Trophoblast cell (in vitro differentiated cells and primary cell): ENCODE data around the gene XRN2.
A peak's percentile ranks its signal among the peaks of the same experiment; 100 is the strongest.
"Not testable (repeated sequence)": the region's sequence is repeated elsewhere in the genome, so short reads cannot be mapped to it uniquely, and the experiment has no call there.

Experiments used
- DNase-seq, 2 donors: peaks; one replicate each; pipeline ENCODE4 v3.0.0-alpha.2; 2016
- H2AFZ ChIP-seq: 2 replicates; pipeline ENCODE4 v1.6.1; 2013; ENCODE audit warnings: low read length, moderate library complexity, mild to moderate bottlenecking; ENCODE audit not compliant: insufficient read depth, poor library complexity
- H2AK5ac ChIP-seq: 2 replicates; pipeline ENCODE4 v1.6.1; 2013; ENCODE audit warnings: mild to moderate bottlenecking, low read length
- H2BK120ac ChIP-seq: 2 replicates; pipeline ENCODE4 v1.6.1; 2013; ENCODE audit warnings: low read length, mild to moderate bottlenecking, moderate library complexity; ENCODE audit not compliant: insufficient read depth, poor library complexity
- H2BK12ac ChIP-seq: 2 replicates; pipeline ENCODE4 v1.6.1; 2013; ENCODE audit warnings: mild to moderate bottlenecking, low read length, moderate library complexity
- H2BK5ac ChIP-seq: 2 replicates; pipeline ENCODE4 v1.6.1; 2013; ENCODE audit warnings: low read length, low read depth, moderate library complexity, mild to moderate bottlenecking; ENCODE audit not compliant: poor library complexity
- H3K14ac ChIP-seq: 2 replicates; pipeline ENCODE4 v1.6.1; 2013; ENCODE audit warnings: mild to moderate bottlenecking, low read length
- H3K18ac ChIP-seq: 2 replicates; pipeline ENCODE4 v1.6.1; 2013; ENCODE audit warnings: mild to moderate bottlenecking, low read length
- H3K23ac ChIP-seq: 2 replicates; pipeline ENCODE4 v1.6.1; 2013; ENCODE audit warnings: low read length
- H3K27ac ChIP-seq: 2 replicates; pipeline ENCODE4 v1.5.1; 2013; ENCODE audit warnings: low read depth, mild to moderate bottlenecking, inconsistent platforms, low read length, moderate library complexity
- H3K27me3 ChIP-seq: 2 replicates; pipeline ENCODE4 v1.6.1; 2013; ENCODE audit warnings: inconsistent platforms, mild to moderate bottlenecking, low read length, moderate library complexity; ENCODE audit not compliant: insufficient read depth
- H3K36me3 ChIP-seq, 2 experiments: 1 replicate in 1 of 2; 2 replicates in 1 of 2; pipeline ENCODE4 v1.6.1; 2013; ENCODE audit warnings: low read length in 2 of 2, mild to moderate bottlenecking in 2 of 2, moderate library complexity in 1 of 2; ENCODE audit not compliant: insufficient read depth in 2 of 2, control insufficient read depth in 1 of 2
- H3K4ac ChIP-seq: 2 replicates; pipeline ENCODE4 v1.6.1; 2013; ENCODE audit warnings: low read depth, mild to moderate bottlenecking, low read length, moderate library complexity
- H3K4me1 ChIP-seq, 2 experiments: 1 replicate in 1 of 2; 2 replicates in 1 of 2; pipeline ENCODE4 v1.6.1; 2013; ENCODE audit warnings: low read length in 2 of 2, mild to moderate bottlenecking in 2 of 2, moderate library complexity in 1 of 2; ENCODE audit not compliant: insufficient read depth in 2 of 2, control insufficient read depth in 1 of 2
- H3K4me2 ChIP-seq: 2 replicates; pipeline ENCODE4 v1.6.1; 2013; ENCODE audit warnings: inconsistent platforms, mild to moderate bottlenecking, low read length, moderate library complexity
- H3K4me3 ChIP-seq: 2 replicates; pipeline ENCODE4 v1.5.1; 2013; ENCODE audit warnings: mild to moderate bottlenecking, low read depth, low read length, inconsistent platforms
- H3K79me1 ChIP-seq: one replicate; pipeline ENCODE4 v1.6.1; 2013; ENCODE audit warnings: low read length
- H3K79me2 ChIP-seq: 2 replicates; pipeline ENCODE4 v1.6.1; 2013; ENCODE audit warnings: low read length, mild to moderate bottlenecking; ENCODE audit not compliant: control insufficient read depth, insufficient read depth, poor library complexity
- H3K9ac ChIP-seq: 2 replicates; pipeline ENCODE4 v1.6.1; 2013; ENCODE audit warnings: mild to moderate bottlenecking, low read length
- H3K9me3 ChIP-seq: 2 replicates; pipeline ENCODE4 v1.6.1; 2013; ENCODE audit warnings: low read depth, mild to moderate bottlenecking, control low read depth, inconsistent platforms, low read length; ENCODE audit not compliant: insufficient read depth
- H4K12ac ChIP-seq: 2 replicates; pipeline ENCODE4 v1.6.1; 2013; ENCODE audit warnings: low read depth, mild to moderate bottlenecking, low read length, moderate library complexity
- H4K8ac ChIP-seq: 2 replicates; pipeline ENCODE4 v1.6.1; 2013; ENCODE audit warnings: low read depth, mild to moderate bottlenecking, low read length, moderate library complexity
- H4K91ac ChIP-seq: one replicate; pipeline ENCODE4 v1.6.1; 2013; ENCODE audit warnings: low read depth, mild to moderate bottlenecking, low read length, moderate library complexity
- WGBS: extraction: QIAGEN DNeasy Blood & Tissue Kit; methylation state at CpG from one replicate; pipeline ENCODE4 v1.1.7; 2013; ENCODE audit warnings: missing lambda C conversion rate; ENCODE audit not compliant: insufficient read length, insufficient coverage; ENCODE audit errors: extremely low coverage; 5-methylcytosine and 5-hydroxymethylcytosine counted together

XRN2 gene

DNA sequence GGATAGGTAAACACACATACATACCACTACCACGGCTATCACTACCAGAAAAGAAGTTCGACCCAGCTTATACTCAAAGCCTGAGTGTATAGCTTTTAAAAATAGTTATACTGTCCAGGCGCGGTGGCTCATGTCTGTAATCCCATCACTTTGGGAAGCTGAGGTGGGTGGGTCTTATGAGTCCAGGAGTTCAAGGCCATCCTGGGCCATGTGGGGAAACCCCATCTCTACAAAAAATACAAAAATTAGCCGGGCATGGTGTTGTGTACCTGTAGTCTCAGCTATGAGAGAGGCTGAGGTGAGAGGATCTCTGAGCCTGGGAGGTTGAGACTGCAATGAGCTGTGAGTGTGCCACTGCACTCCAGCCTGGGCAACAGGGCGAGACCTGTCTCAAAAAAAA, 61.3 kb downstream of the XRN2 start:
- H3K4ac ChIP-seq: no peak overlapping the region
- no peak overlapping the region for H3K4me3 ChIP-seq
- no peak overlapping the region for H2AFZ ChIP-seq
- H2AK5ac ChIP-seq: no peak overlapping the region
- H4K8ac ChIP-seq: no peak overlapping the region
- H3K36me3 ChIP-seq: peaks cover 11 to 19% of the 10 kb centered on the region in 2 experiments
- H4K12ac ChIP-seq: no peak overlapping the region
- H3K23ac ChIP-seq: no peak overlapping the region
- H2BK12ac ChIP-seq: no peak overlapping the region
- no peak overlapping the region for H3K14ac ChIP-seq
- H3K79me2 ChIP-seq: no peaks in the 10 kb centered on the region
- no peak overlapping the region for H3K27ac ChIP-seq
- H2BK120ac ChIP-seq: no peak overlapping the region
- H3K4me1 ChIP-seq: no peaks in the 10 kb centered on the region
- DNase-seq: no peak
- H3K18ac ChIP-seq: no peak overlapping the region
- no peak overlapping the region for H3K9ac ChIP-seq
- H3K4me2 ChIP-seq: no peak overlapping the region
- no CpG with 5 or more reads among the region's 6 CpGs for WGBS
- no peak overlapping the region for H2BK5ac ChIP-seq
- H3K27me3 ChIP-seq: no peaks in the 10 kb centered on the region
- no peaks in the 10 kb centered on the region for H3K79me1 ChIP-seq
- no peaks in the 10 kb centered on the region for H3K9me3 ChIP-seq
- no peak overlapping the region for H4K91ac ChIP-seq

DNA sequence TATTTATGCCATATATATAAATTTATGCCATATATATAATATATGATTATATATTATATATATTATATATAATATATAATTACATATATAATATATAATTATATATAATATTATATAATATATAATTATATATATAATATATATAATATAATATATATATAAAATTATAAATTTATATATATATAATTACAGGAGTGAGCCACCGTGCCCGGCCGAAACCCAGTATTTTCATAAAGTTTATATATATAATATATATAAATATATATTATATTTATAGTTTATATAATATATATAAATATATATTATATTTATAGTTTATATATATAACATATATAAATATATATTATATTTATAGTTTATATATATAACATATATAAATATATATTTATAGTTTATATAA, 62.6 kb downstream of the XRN2 start:
- H3K4me3 ChIP-seq: no peak overlapping the region
- no peak overlapping the region for H2AFZ ChIP-seq
- no peak overlapping the region for H3K14ac ChIP-seq
- no CpG with 5 or more reads among the region's 3 CpGs for WGBS
- no peak overlapping the region for H4K12ac ChIP-seq
- no peak overlapping the region for H2BK120ac ChIP-seq
- H2AK5ac ChIP-seq: no peak overlapping the region
- no peaks in the 10 kb centered on the region for H3K4me1 ChIP-seq
- H3K4ac ChIP-seq: no peak overlapping the region
- no peak overlapping the region for H4K91ac ChIP-seq
- no peak overlapping the region for H3K27ac ChIP-seq
- DNase-seq: no peak
- H2BK12ac ChIP-seq: no peak overlapping the region
- H3K79me2 ChIP-seq: no peaks in the 10 kb centered on the region
- no peak overlapping the region for H2BK5ac ChIP-seq
- H3K36me3 ChIP-seq: peaks cover 9 to 17% of the 10 kb centered on the region in 2 experiments
- H3K23ac ChIP-seq: no peak overlapping the region
- H3K9ac ChIP-seq: no peak overlapping the region
- H4K8ac ChIP-seq: no peak overlapping the region
- H3K79me1 ChIP-seq: no peaks in the 10 kb centered on the region
- H3K18ac ChIP-seq: no peak overlapping the region
- no peak overlapping the region for H3K4me2 ChIP-seq
- H3K27me3 ChIP-seq: no peaks in the 10 kb centered on the region
- no peaks in the 10 kb centered on the region for H3K9me3 ChIP-seq

DNA sequence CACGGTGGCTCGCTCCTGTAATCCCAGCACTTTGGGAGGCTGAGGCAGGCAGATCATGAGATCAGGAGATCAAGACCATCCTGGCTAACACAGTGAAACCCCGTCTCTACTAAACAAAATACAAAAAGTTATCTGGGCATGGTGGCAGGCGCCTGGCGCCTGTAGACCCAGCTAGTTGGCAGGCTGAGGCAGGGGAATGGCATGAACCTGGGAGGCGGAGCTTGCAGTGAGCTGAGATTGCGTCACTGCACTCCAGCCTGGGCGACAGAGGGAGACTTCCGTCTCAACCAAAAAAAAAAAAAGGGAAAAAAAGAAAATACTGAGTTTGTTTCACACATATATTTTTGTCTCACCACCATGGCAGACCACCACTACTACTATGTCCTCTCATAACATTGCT, 63.1 kb downstream of the XRN2 start:
- not testable (repeated sequence) for H3K4ac ChIP-seq, H2BK5ac ChIP-seq, H3K4me1 ChIP-seq, H3K9me3 ChIP-seq, H4K91ac ChIP-seq, H2AFZ ChIP-seq, H2BK120ac ChIP-seq, H3K4me2 ChIP-seq, H3K9ac ChIP-seq, H3K27ac ChIP-seq, H2BK12ac ChIP-seq, H3K79me2 ChIP-seq, H2AK5ac ChIP-seq, H3K14ac ChIP-seq, H4K8ac ChIP-seq, H3K18ac ChIP-seq, H3K23ac ChIP-seq, H3K4me3 ChIP-seq, H3K27me3 ChIP-seq, H4K12ac ChIP-seq, H3K79me1 ChIP-seq
- no CpG with 5 or more reads among the region's 9 CpGs for WGBS
- DNase-seq: peak; percentile 14 to 45
- H3K36me3 ChIP-seq: peaks cover 9 to 17% of the 10 kb centered on the region in 2 experiments

DNA sequence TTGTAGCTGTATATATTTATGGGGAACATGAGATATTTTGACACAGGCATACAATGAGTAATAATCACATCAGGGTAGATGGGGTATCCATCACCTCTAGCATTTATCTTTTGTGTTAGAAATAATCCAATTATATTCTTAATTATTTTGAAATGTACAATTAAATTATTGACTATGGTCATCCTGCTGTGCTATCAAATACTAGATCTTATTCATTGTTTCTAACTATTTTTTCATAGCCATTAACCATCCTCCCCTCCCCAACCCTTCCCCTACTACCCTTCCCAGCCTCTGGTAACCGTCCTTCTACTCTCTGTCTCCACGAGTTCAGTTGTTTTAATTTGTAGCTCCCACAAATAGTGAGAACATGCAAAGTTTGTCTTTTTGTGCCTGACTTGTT, 65.7 kb downstream of the XRN2 start:
- no peak for DNase-seq
- Histone ChIP-seq H3K27me3 (no peaks in the 10 kb centered on the region), H4K12ac (no peak overlapping the region), H3K14ac (no peak overlapping the region), H3K4me1 (no peaks in the 10 kb centered on the region), H3K27ac (no peak overlapping the region), H2AFZ (no peak overlapping the region), H3K18ac (no peak overlapping the region), H3K79me1 (no peaks in the 10 kb centered on the region), H3K4ac (no peak overlapping the region), H3K4me2 (no peak overlapping the region), H3K4me3 (no peak overlapping the region), H3K79me2 (no peaks in the 10 kb centered on the region), H3K9ac (no peak overlapping the region), H3K36me3 (peaks cover 7 to 9% of the 10 kb centered on the region in 2 experiments), H2BK12ac (no peak overlapping the region), H4K8ac (no peak overlapping the region), H3K23ac (no peak overlapping the region), H4K91ac (no peak overlapping the region), H2BK5ac (no peak overlapping the region), H3K9me3 (no peaks in the 10 kb centered on the region), H2AK5ac (no peak overlapping the region), H2BK120ac (no peak overlapping the region)
- WGBS: no CpG with 5 or more reads among the region's 2 CpGs
